PC-3 (cell line): ENCODE measurements around the gene CASK.

Experiments used
- CTCF ChIP-seq: fragments of 300-600 bp; sonication (generic); conservative IDR thresholded peaks from 2 replicates; pipeline ENCODE4 v1.5.1; 2017; ENCODE audit warnings: antibody characterized with exemption, low read depth, mild to moderate bottlenecking, low read length
- EZH2 ChIP-seq: fragments of 300-600 bp; sonication (generic); IDR thresholded peaks from one replicate; pipeline ENCODE4 v1.6.1; 2017; ENCODE audit warnings: antibody characterized with exemption, mild to moderate bottlenecking, low read length; ENCODE audit not compliant: unreplicated experiment

GRCh38 chrX:41677183-41678060 lies 245.9 kb downstream of the CASK start:
- TF ChIP-seq CTCF (no peak), EZH2 (no peak)
